Measurements from ENCODE around the gene CKAP2L. TPM values are rescaled to one million over a fixed set of nuclear protein-coding genes. Genes with fewer than 3 reads are reported as not detected.

Gene CKAP2L
- total and polyA plus RNA-seq, 9 of the 15 experiments (the other 6 are each of a cell fraction or from before 2014, with no cell fraction given) = 10.4 to 21.9 (median 14.2) TPM

GRCh38 chr2:112767693-112768330, 3.4 kb upstream of the CKAP2L start:
- no TSS peak for BruUV-seq (replicated peaks)
- H3K9ac ChIP-seq (ENCODE audit: insufficient read depth in 1 of 2, low read depth in 2 of 2, low read length in 2 of 2) = no peak overlapping the region
- no peaks in the 10 kb centered on the region for H4K20me1 ChIP-seq (replicated peaks; ENCODE audit: control insufficient read depth, insufficient read depth, low read length)
- peak overlapping the region; percentile 41; the same call in 1 of the 2 replicates for H2AFZ ChIP-seq (ENCODE audit: low read depth, low read length)
- no peaks in the 10 kb centered on the region for H3K36me3 ChIP-seq (ENCODE audit: control insufficient read depth, insufficient read depth, low read length)
- ATAC-seq (no peak), FAIRE-seq (no peak), DNase-seq (ENCODE audit: extremely low read depth in 1 of 4, low spot score in 3 of 4) (no peak)
- CTCF ChIA-PET (ENCODE audit: low intra/inter-chr PET ratio) = no interaction called here
- H3K9me3 ChIP-seq (replicated peaks; ENCODE audit: control insufficient read depth, insufficient read depth, low read depth, low read length) = no peaks in the 10 kb centered on the region
- intact Hi-C loops (cut with micrococcal nuclease) (no loop called here), in situ Hi-C loops (cut with MboI) (no loop called here)
- POLR2A ChIA-PET = interaction anchor here (0.7 to 1.5 kb wide), 2 partner anchors 18 to 34 kb away, joined by 3 to 5 read pairs; no protein-coding TSS in a partner anchor
- no peaks in the 10 kb centered on the region for H3K27me3 ChIP-seq (ENCODE audit: control insufficient read depth in 2 of 2, insufficient read depth in 2 of 2, low read length in 2 of 2)
- no peak overlapping the region; the same call in 1 of the 2 replicates for H3K4me2 ChIP-seq (ENCODE audit: insufficient read depth, low read length)
- 37% methylated on average over 6 of the region's 6 CpGs for WGBS (ENCODE audit: insufficient coverage, low coverage, missing lambda C conversion rate)
- no peak overlapping the region for H3K27ac ChIP-seq (ENCODE audit: extremely low read depth, low read depth, low read length)
- TF ChIP-seq ZNF124 (CRISPR knock-in tag; IDR thresholded peaks at IDR 0.05) (peak; percentile 92; the same call in 1 of the 2 replicates), SMARCA5 (IDR thresholded peaks at IDR 0.05) (no peak), MEF2A (IDR thresholded peaks at IDR 0.05; ENCODE audit: control insufficient read depth, low read depth, low read length) (no peak), TEAD1 (CRISPR knock-in tag; IDR thresholded peaks at IDR 0.05) (0 out of 4 replicates have a peak, but pooled peaks of 1 of the 2 experiments have one; percentile 12), CBFB (CRISPR knock-in tag; IDR thresholded peaks at IDR 0.05) (no peak), USF2 (CRISPR knock-in tag; IDR thresholded peaks at IDR 0.05) (no peak), PHF21A (IDR thresholded peaks at IDR 0.05; ENCODE audit: borderline replicate concordance, low read depth) (no peak), TAL1 (IDR thresholded peaks at IDR 0.05) (no peak), ETV1 (tag; conservative IDR thresholded peaks at IDR 0.05; ENCODE audit: low read depth) (no peak), ZNF354B (CRISPR knock-in tag; IDR thresholded peaks at IDR 0.05) (no peak)
- peaks cover 16% of the 10 kb centered on the region for H3K79me2 ChIP-seq (ENCODE audit: control insufficient read depth, insufficient read depth, low read length)
- H3K9me1 ChIP-seq (ENCODE audit: control insufficient read depth, insufficient read depth, low read length) = no peaks in the 10 kb centered on the region
- H3K4me3 ChIP-seq = no peak overlapping the region
- H3K4me1 ChIP-seq (replicated peaks in 1 of 2; ENCODE audit: control insufficient read depth in 2 of 2, insufficient read depth in 2 of 2, low read length in 2 of 2) = peaks cover 10 to 18% of the 10 kb centered on the region in 2 experiments; a peak in 3 of 5 replicates
